H9 (cell line): Measurements from ENCODE around the gene SLC35G6. TPM values are rescaled to one million over a fixed set of nuclear protein-coding genes. Genes with fewer than 3 reads are reported as not detected.

ENCODE experiments used
- DNase-seq: peaks from one replicate; pipeline ENCODE4 v3.0.0-alpha.2; 2017
- H2AFZ ChIP-seq: one replicate; pipeline ENCODE4 v1.6.1; 2013; ENCODE audit warnings: mild to moderate bottlenecking, low read length, control low read depth, moderate library complexity
- H2AK5ac ChIP-seq: 2 replicates; pipeline ENCODE4 v1.6.1; 2013; ENCODE audit warnings: low read length, control low read depth, mixed read lengths; ENCODE audit not compliant: insufficient read length
- H2BK120ac ChIP-seq: one replicate; pipeline ENCODE4 v1.6.1; 2013; ENCODE audit warnings: low read depth, mild to moderate bottlenecking, low read length, control low read depth, inconsistent platforms; ENCODE audit not compliant: poor library complexity, severe bottlenecking
- H2BK12ac ChIP-seq: 2 replicates; pipeline ENCODE4 v1.6.1; 2013; ENCODE audit warnings: low read length, control low read depth, mixed read lengths, low read depth; ENCODE audit not compliant: insufficient read length
- H2BK15ac ChIP-seq: 2 replicates; pipeline ENCODE4 v1.6.1; 2013; ENCODE audit warnings: low read depth, low read length, control low read depth
- H2BK20ac ChIP-seq: one replicate; pipeline ENCODE4 v1.6.1; 2013; ENCODE audit warnings: low read depth, mild to moderate bottlenecking, low read length, control low read depth, inconsistent platforms; ENCODE audit not compliant: poor library complexity, severe bottlenecking
- H2BK5ac ChIP-seq: 2 replicates; pipeline ENCODE4 v1.6.1; 2013; ENCODE audit warnings: low read length, control low read depth, mixed read lengths; ENCODE audit not compliant: insufficient read length
- H3K14ac ChIP-seq: 2 replicates; pipeline ENCODE4 v1.6.1; 2013; ENCODE audit warnings: low read length, control low read depth; ENCODE audit not compliant: insufficient read depth
- H3K18ac ChIP-seq: 2 replicates; pipeline ENCODE4 v1.6.1; 2013; ENCODE audit warnings: low read depth, mild to moderate bottlenecking, mixed read lengths, low read length, control low read depth; ENCODE audit not compliant: insufficient read length
- H3K23ac ChIP-seq: 2 replicates; pipeline ENCODE4 v1.6.1; 2013; ENCODE audit warnings: low read length, control low read depth, mixed read lengths, low read depth; ENCODE audit not compliant: insufficient read length
- H3K23me2 ChIP-seq: 2 replicates; pipeline ENCODE4 v1.6.1; 2013; ENCODE audit warnings: low read depth, mild to moderate bottlenecking, mixed read lengths, low read length, control low read depth; ENCODE audit not compliant: insufficient read length, poor library complexity, severe bottlenecking
- H3K27ac ChIP-seq: 2 replicates; pipeline ENCODE4 v1.5.1; 2013; ENCODE audit warnings: low read length, control low read depth, mixed read lengths, low read depth; ENCODE audit not compliant: insufficient read length
- H3K27me3 ChIP-seq: 2 replicates; pipeline ENCODE4 v1.6.1; 2013; ENCODE audit warnings: low read length, control low read depth, inconsistent platforms; ENCODE audit not compliant: insufficient read depth
- H3K4ac ChIP-seq: 2 replicates; pipeline ENCODE4 v1.6.1; 2013; ENCODE audit warnings: low read depth, mild to moderate bottlenecking, control low read depth, inconsistent platforms, low read length, moderate library complexity
- H3K4me1 ChIP-seq: 2 replicates; pipeline ENCODE4 v1.6.1; 2013; ENCODE audit warnings: low read length, control low read depth, inconsistent platforms; ENCODE audit not compliant: insufficient read depth
- H3K4me2 ChIP-seq: 2 replicates; pipeline ENCODE4 v1.6.1; 2013; ENCODE audit warnings: low read length, control low read depth, mixed read lengths; ENCODE audit not compliant: insufficient read length, insufficient read depth
- H3K56ac ChIP-seq: 2 replicates; pipeline ENCODE4 v1.6.1; 2013; ENCODE audit warnings: low read depth, mild to moderate bottlenecking, mixed read lengths, low read length, control low read depth; ENCODE audit not compliant: insufficient read length
- H3K79me1 ChIP-seq: 2 replicates; pipeline ENCODE4 v1.6.1; 2013; ENCODE audit warnings: low read depth, mild to moderate bottlenecking, moderate library complexity, low read length, control low read depth, inconsistent platforms; ENCODE audit not compliant: insufficient read depth, poor library complexity, severe bottlenecking
- H3K79me2 ChIP-seq: 2 replicates; pipeline ENCODE4 v1.6.1; 2013; ENCODE audit warnings: low read length, control low read depth, inconsistent platforms; ENCODE audit not compliant: insufficient read depth
- H3K9ac ChIP-seq: 2 replicates; pipeline ENCODE4 v1.6.1; 2013; ENCODE audit warnings: low read length, control low read depth, mixed read lengths; ENCODE audit not compliant: insufficient read length; ENCODE audit errors: extremely low read depth
- H3K9me3 ChIP-seq: one replicate; pipeline ENCODE4 v1.6.1; 2013; ENCODE audit warnings: low read depth, low read length, inconsistent platforms; ENCODE audit not compliant: control insufficient read depth
- H3T11ph ChIP-seq: one replicate; pipeline ENCODE4 v1.6.1; 2013; ENCODE audit warnings: mild to moderate bottlenecking, low read length, control low read depth, inconsistent platforms
- H4K20me1 ChIP-seq: one replicate; pipeline ENCODE4 v1.6.1; 2013; ENCODE audit not compliant: control insufficient read depth, insufficient read length, insufficient read depth
- H4K5ac ChIP-seq: 2 replicates; pipeline ENCODE4 v1.6.1; 2013; ENCODE audit warnings: low read depth, mild to moderate bottlenecking, mixed read lengths, low read length, control low read depth; ENCODE audit not compliant: insufficient read length
- H4K8ac ChIP-seq: replicated peaks from 2 replicates; pipeline ENCODE4 v1.6.1; 2013; ENCODE audit warnings: low read length, control low read depth, mixed read lengths, low read depth; ENCODE audit not compliant: insufficient read length
- H4K91ac ChIP-seq: 2 replicates; pipeline ENCODE4 v1.6.1; 2013; ENCODE audit warnings: low read depth, mild to moderate bottlenecking, moderate library complexity, mixed read lengths, low read length, control low read depth; ENCODE audit not compliant: insufficient read length
- H3K27ac Mint-ChIP-seq, 3 experiments: 2 replicates in 2 of 3; 3 replicates in 1 of 3; pipeline ENCODE4 v1.8.0; 2020 to 2021; ENCODE audit warnings: mixed read lengths in 3 of 3, mild to moderate bottlenecking in 1 of 3, moderate library complexity in 1 of 3
- H3K27me3 Mint-ChIP-seq: 2 replicates; pipeline ENCODE4 v1.8.0; 2021; ENCODE audit warnings: low read depth, mild to moderate bottlenecking, moderate library complexity, mixed read lengths
- H3K36me3 Mint-ChIP-seq, 3 experiments: 2 replicates in 2 of 3; 3 replicates in 1 of 3; pipeline ENCODE4 v1.8.0; 2020 to 2021; ENCODE audit warnings: low read depth in 3 of 3, mixed read lengths in 3 of 3; ENCODE audit not compliant: insufficient read depth in 1 of 3
- H3K4me1 Mint-ChIP-seq, 2 experiments: 2 replicates each; pipeline ENCODE4 v1.8.0; 2020; ENCODE audit warnings: mixed read lengths in 2 of 2
- H3K4me3 Mint-ChIP-seq, 2 experiments: 2 replicates in 1 of 2; 3 replicates in 1 of 2; pipeline ENCODE4 v1.8.0; 2020 to 2021; ENCODE audit warnings: mild to moderate bottlenecking in 2 of 2, mixed read lengths in 2 of 2, moderate library complexity in 1 of 2
- H3K9me3 Mint-ChIP-seq, 2 experiments: 2 replicates in 1 of 2; 3 replicates in 1 of 2; pipeline ENCODE4 v1.8.0; 2020; ENCODE audit warnings: mild to moderate bottlenecking in 2 of 2, mixed read lengths in 2 of 2, moderate library complexity in 1 of 2
- WGBS: extraction: QIAGEN DNeasy Blood & Tissue Kit; methylation state at CpG from one replicate; pipeline ENCODE4 v1.1.7; 2013; ENCODE audit warnings: missing lambda C conversion rate, low lambda C conversion rate, mixed read lengths; ENCODE audit not compliant: insufficient read length; ENCODE audit errors: extremely low coverage; 5-methylcytosine and 5-hydroxymethylcytosine counted together
- total RNA-seq: library from RNA; stranded (reverse); gene quantifications from 2 replicates; pipeline ENCODE4 v1.2.1, GENCODE V29; 2021
- TF ChIP-seq, protein P1 (sequence below): fragments of 200-600 bp; sonication (generic); conservative IDR thresholded peaks from 3 replicates; pipeline ENCODE4 v1.8.0; 2021; ENCODE audit warnings: antibody characterized with exemption, mild to moderate bottlenecking

The SLC35G6 gene
- total RNA-seq, 1 experiment from 2014 or later, result not detected

DNA sequence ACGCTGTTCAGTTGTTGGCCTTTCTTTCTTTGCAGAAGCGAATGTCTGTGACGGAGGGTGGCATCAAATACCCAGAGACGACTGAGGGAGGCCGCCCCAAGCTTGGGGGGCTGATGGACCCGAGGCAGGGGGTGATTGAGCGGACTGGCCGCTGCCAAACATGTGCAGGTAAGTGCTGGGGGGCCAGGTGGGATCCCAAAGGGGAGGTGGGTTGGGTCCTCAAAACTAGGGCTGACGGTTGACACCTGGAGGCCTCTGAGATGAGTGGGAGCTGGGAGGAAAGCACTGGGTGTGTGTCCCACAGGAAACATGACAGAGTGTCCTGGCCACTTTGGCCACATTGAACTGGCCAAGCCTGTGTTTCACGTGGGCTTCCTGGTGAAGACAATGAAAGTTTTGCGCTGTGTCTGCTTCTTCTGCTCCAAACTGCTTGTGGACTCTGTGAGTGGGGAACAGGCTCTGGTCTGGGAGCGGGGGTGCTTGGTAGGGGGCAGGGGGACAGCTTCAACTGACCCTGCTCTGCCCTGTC, 14.7 kb downstream of the SLC35G6 start:
- Histone ChIP-seq H3K14ac (no peak overlapping the region), H2BK120ac (no peak overlapping the region), H2AK5ac (no peak overlapping the region), H4K5ac (no peak overlapping the region), H3K23ac (no peak overlapping the region), H4K20me1 (peaks cover 2% of the 10 kb centered on the region), H4K91ac (no peak overlapping the region), H4K8ac (no peak overlapping the region), H3K27me3 (no peaks in the 10 kb centered on the region), H2BK5ac (no peak overlapping the region), H2BK15ac (no peak overlapping the region), H3K4ac (no peak overlapping the region), H3K27ac (no peak overlapping the region), H3K9ac (no peak overlapping the region), H3T11ph (no peak overlapping the region), H2BK20ac (no peak overlapping the region), H3K4me1 (no peaks in the 10 kb centered on the region), H3K18ac (no peak overlapping the region), H3K23me2 (no peaks in the 10 kb centered on the region), H3K4me2 (no peak overlapping the region), H3K9me3 (no peaks in the 10 kb centered on the region), H2AFZ (no peak overlapping the region), H2BK12ac (no peak overlapping the region), H3K79me1 (peaks cover 8% of the 10 kb centered on the region), H3K56ac (no peak overlapping the region), H3K79me2 (peaks cover 29% of the 10 kb centered on the region; the same call in 1 of the 2 replicates)
- Mint-ChIP-seq H3K27me3 (no peaks in the 10 kb centered on the region), H3K27ac (no peak overlapping the region; a peak in 2 of 7 replicates), H3K4me1 (peaks cover 6 to 11% of the 10 kb centered on the region in 2 experiments), H3K36me3 (peaks cover 62 to 83% (median 72%) of the 10 kb centered on the region in 3 experiments), H3K9me3 (no peaks in the 10 kb centered on the region), H3K4me3 (no peak overlapping the region)
- TF ChIP-seq, protein P1, sequence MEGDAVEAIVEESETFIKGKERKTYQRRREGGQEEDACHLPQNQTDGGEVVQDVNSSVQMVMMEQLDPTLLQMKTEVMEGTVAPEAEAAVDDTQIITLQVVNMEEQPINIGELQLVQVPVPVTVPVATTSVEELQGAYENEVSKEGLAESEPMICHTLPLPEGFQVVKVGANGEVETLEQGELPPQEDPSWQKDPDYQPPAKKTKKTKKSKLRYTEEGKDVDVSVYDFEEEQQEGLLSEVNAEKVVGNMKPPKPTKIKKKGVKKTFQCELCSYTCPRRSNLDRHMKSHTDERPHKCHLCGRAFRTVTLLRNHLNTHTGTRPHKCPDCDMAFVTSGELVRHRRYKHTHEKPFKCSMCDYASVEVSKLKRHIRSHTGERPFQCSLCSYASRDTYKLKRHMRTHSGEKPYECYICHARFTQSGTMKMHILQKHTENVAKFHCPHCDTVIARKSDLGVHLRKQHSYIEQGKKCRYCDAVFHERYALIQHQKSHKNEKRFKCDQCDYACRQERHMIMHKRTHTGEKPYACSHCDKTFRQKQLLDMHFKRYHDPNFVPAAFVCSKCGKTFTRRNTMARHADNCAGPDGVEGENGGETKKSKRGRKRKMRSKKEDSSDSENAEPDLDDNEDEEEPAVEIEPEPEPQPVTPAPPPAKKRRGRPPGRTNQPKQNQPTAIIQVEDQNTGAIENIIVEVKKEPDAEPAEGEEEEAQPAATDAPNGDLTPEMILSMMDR, result no peak
- no peak for DNase-seq
- no CpG with 5 or more reads among the region's 12 CpGs for WGBS
